ENCODE measurements around the gene KCNJ14.

Gene KCNJ14

GRCh38 chr19:48469934-48470680, 14.7 kb downstream of the KCNJ14 start:
- peak in 1 of 56 donors; percentile 5 for DNase-seq

- DNase-seq: no peak
Observed at GRCh38 chr19:48470856-48471255, 15.5 kb downstream of the KCNJ14 start.

- DNase-seq: no peak
Observed at GRCh38 chr19:48471836-48472235, 16.5 kb downstream of the KCNJ14 start.

- no peak for DNase-seq
Observed at GRCh38 chr19:48473161-48473966, 18.0 kb downstream of the KCNJ14 start.

- no peak for DNase-seq
Observed at GRCh38 chr19:48474084-48474592, 18.8 kb downstream of the KCNJ14 start.

GRCh38 chr19:48475369-48476068, 20.1 kb downstream of the KCNJ14 start:
- DNase-seq: no peak

DNA sequence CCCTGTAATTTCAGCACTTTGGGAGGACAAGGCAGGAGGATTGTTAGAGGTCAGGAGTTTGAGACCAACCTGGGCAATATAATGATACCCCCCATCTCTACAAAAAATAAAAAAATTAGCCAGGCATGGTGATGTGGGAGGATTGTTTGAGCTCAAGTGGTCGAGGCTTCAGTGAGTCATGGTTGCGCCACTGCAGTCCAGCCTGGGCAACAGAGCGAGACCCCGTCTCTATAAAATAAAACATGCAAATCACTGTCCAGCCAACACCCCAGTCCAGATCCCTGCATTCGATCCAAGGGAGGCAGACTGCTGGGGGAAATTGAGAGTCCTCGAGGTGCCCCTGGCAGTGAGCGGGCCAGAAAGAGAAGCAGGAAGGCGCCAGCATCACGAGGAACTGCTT, 20.8 kb downstream of the KCNJ14 start:
- DNase-seq: no peak

DNA sequence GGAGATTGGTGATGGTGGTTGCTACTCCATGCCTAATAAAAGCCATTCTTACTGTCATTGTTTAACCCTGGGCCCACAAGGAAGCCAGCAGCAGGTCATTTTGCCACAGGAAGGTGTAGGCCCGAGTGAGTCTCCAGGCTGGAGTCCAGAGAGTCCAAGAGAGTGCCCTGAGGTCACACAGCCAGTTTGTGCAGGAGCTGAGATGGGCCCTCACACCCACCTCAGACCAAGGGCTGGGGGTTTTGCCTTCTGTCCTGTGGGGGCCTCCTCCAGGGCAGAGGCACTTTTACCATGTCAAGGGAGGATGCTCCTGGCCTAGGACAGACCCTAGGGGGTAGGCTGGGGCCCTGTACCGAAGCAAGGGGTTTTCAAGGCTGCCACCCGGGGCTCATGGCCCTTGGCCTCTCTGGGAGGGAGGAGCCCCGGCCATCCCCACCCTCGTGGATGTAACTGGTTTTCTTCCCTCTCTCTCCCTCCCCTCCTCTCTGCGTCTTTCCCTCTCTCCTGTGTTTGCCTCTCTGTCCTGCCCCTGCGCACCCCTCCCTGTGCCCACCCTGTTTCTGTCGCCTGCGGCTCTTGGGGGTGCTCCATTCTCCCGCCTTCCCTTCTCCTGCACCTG, 21.8 kb downstream of the KCNJ14 start:
- no peak for DNase-seq

DNA sequence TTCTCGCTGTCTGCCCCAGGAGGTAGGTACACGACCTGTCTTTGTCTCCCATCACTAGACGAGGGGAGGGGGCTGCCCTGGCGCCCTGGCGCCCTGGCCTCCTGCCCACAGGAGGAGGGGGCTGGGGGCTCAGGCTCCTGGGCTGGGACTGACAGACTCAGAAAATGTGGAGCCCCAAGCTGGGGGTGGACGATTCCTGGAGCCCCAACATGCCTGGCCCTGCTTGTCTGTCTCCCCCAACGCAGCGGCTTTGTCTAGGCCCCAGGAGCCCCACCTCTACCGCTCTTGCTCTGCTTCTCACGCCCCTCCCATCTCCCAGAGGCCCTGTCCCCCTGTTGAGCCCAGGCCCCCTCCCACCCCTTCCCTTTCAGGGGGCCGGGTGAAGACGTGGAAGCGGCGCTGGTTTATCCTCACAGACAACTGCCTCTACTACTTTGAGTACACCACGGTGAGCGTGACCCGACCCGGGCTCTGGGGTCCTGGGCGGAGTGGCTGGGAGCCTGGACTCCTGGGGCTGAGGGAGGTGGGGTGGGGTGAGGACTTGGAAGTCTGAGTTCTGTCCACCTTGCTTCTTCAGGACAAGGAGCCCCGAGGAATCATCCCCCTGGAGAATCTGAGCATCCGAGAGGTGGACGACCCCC, 22.4 kb downstream of the KCNJ14 start:
- no peak for DNase-seq

GRCh38 chr19:48478339-48479256, 23.2 kb downstream of the KCNJ14 start:
- DNase-seq: no peak

DNA sequence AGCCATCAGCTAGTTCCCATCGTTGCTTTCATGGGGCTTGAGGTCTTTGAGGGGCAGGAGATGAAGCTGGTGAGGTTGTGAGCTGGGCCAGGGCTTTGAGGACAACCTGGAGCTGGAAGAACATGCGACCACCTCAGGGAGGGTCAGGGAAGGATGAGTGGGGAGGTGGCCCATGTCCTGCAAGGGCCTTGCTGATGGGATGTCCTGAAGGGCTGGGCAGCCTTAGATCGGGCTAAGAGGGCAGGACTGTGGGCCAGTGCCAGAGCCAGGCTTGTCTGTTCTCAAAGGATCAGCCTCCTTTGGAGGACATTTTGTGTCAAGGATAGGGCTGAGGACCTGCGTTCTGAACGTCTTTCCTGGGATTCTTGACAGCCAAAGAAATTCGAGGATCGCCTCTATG, 24.3 kb downstream of the KCNJ14 start:
- no peak for DNase-seq

DNA sequence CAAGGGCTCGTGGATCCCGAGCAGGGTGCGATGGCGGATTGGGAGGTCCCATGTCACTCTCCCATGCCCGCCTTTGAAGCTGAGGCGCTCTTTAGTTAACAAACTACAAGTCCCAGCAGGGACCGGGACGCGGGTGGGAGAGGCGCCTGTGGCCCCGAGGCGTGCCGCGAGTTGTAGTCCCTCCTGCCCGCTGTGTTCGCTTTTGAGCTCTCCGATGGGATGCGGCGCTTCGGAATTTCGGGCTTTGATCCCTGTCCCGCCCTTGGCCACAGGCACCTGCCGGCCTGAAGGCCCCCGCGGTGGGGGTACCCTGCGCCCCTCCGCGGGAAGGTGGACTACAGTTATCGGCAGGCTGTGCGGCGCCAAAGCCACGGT, 24.8 kb downstream of the KCNJ14 start:
- DNase-seq: peak in 51 of 56 donors; percentile 6 to 85 (median 58)

- peak in 43 of 56 donors; percentile 20 to 81 (median 61) for DNase-seq
Observed at GRCh38 chr19:48480558-48481500, 25.5 kb downstream of the KCNJ14 start.

DNA sequence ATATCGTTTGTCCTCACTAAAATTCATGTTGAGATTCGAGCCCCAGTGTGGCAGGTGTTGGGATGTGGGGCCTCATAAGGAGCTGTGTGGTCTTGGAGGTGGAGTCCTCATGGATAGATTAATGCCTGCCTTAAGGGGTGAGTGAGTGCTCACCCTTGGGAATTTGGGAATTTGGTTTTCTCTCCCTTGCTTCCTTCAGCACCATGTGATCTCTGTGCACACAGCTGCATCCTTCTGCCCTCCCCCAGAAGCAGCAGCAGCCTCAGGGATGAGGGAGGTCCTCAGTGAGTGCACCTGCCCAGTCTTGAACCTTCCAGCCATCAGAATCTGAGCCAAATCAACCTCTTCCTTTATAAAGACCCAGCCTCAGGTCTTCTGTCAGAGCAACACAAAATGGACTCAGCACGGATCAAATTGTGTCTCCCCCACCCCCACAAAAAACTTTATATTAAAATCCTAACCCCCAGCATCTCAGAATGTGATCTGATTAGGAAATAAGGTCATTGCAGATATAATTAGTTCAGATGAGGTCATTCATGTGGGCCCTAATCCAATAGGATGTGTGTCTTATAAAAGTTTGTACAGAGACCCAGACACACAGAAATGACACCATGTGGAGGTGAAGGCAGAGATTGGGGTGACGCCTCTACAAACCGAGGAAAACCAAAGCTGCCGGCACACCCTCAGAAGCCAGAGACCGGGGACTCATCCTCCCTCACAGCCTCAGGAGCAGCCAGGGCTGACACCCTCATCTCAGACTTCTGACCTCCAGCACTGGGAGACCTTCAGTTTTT, 26.7 kb downstream of the KCNJ14 start:
- no peak for DNase-seq

- peak in 1 of 56 donors; percentile 10 for DNase-seq
Observed at GRCh38 chr19:48483301-48483700, 27.9 kb downstream of the KCNJ14 start.

GRCh38 chr19:48484247-48484893, 29.0 kb downstream of the KCNJ14 start:
- no peak for DNase-seq

GRCh38 chr19:48484931-48485612, 29.7 kb downstream of the KCNJ14 start:
- DNase-seq: no peak

Measured in nucleus accumbens (tissue), 56 donors.